Liver (tissue), 9 donors: ENCODE measurements around the gene CD300E. TPM values are rescaled to one million over a fixed set of nuclear protein-coding genes. Genes with fewer than 3 reads are reported as not detected.

Source experiments
- DNase-seq: peaks from one replicate; pipeline ENCODE4 v3.0.0-alpha.2; 2017; ENCODE audit warnings: low spot score
- H3K27ac ChIP-seq, 2 donors: one replicate each; pipeline ENCODE4 v1.7.0; 2013; ENCODE audit warnings: inconsistent platforms in 2 of 2, low read length in 2 of 2, control low read depth in 1 of 2, low read depth in 1 of 2, mild to moderate bottlenecking in 1 of 2
- H3K27me3 ChIP-seq, 4 donors: one replicate each; pipeline versions ENCODE4 v1.6.1 to v1.7.0; 2013; ENCODE audit warnings: low read length in 3 of 4, inconsistent platforms in 1 of 4, mild to moderate bottlenecking in 1 of 4, moderate library complexity in 1 of 4; ENCODE audit not compliant: control insufficient read depth in 4 of 4, insufficient read depth in 4 of 4
- H3K36me3 ChIP-seq, 4 donors: one replicate each; pipeline versions ENCODE4 v1.6.1 to v1.7.0; 2013; ENCODE audit warnings: low read length in 3 of 4, mild to moderate bottlenecking in 3 of 4, low read depth in 1 of 4, moderate library complexity in 1 of 4; ENCODE audit not compliant: control insufficient read depth in 4 of 4, insufficient read depth in 3 of 4
- H3K4me1 ChIP-seq, 4 donors: one replicate each; pipeline versions ENCODE4 v1.6.1 to v1.7.0; 2013; ENCODE audit warnings: low read length in 3 of 4, mild to moderate bottlenecking in 3 of 4, moderate library complexity in 1 of 4; ENCODE audit not compliant: control insufficient read depth in 4 of 4, insufficient read depth in 4 of 4
- H3K4me3 ChIP-seq, 3 donors: one replicate each; pipeline versions ENCODE4 v1.6.1 to v1.7.0; 2013; ENCODE audit warnings: low read length in 3 of 3, control low read depth in 1 of 3, low read depth in 1 of 3, mild to moderate bottlenecking in 1 of 3
- H3K9ac ChIP-seq, 2 donors: one replicate each; pipeline ENCODE4 v1.7.0; 2013; ENCODE audit warnings: low read length in 2 of 2, mild to moderate bottlenecking in 2 of 2, moderate library complexity in 2 of 2, control low read depth in 1 of 2, low read depth in 1 of 2
- H3K9me3 ChIP-seq, 4 donors: one replicate each; pipeline versions ENCODE4 v1.6.1 to v1.7.0; 2013; ENCODE audit warnings: low read length in 3 of 4; ENCODE audit not compliant: control insufficient read depth in 4 of 4
- EGR1 ChIP-seq, 2 donors: IDR thresholded peaks; 2 replicates each; pipeline ENCODE4 v1.6.1; 2016 to 2018; ENCODE audit warnings: antibody characterized with exemption in 2 of 2, low read depth in 2 of 2
- FOXA1 ChIP-seq: IDR thresholded peaks from 2 replicates; pipeline ENCODE4 v1.6.1; 2016; ENCODE audit warnings: antibody characterized with exemption
- FOXA2 ChIP-seq: IDR thresholded peaks from 2 replicates; pipeline ENCODE4 v1.6.1; 2016; ENCODE audit warnings: antibody characterized with exemption
- GABPA ChIP-seq, 2 donors: IDR thresholded peaks in 1 of 2; conservative IDR thresholded peaks in 1 of 2; 2 replicates each; pipeline ENCODE4 v1.6.1; 2016; ENCODE audit warnings: antibody characterized with exemption in 2 of 2, mild to moderate bottlenecking in 1 of 2, moderate library complexity in 1 of 2
- HNF4A ChIP-seq, 2 donors: conservative IDR thresholded peaks; 2 replicates each; pipeline ENCODE4 v1.6.1; 2016; ENCODE audit warnings: antibody characterized with exemption in 2 of 2, mild to moderate bottlenecking in 2 of 2
- HNF4G ChIP-seq: IDR thresholded peaks from 2 replicates; pipeline ENCODE4 v1.6.1; 2016; ENCODE audit warnings: antibody characterized with exemption
- JUND ChIP-seq, 2 donors: IDR thresholded peaks; 2 replicates each; pipeline ENCODE4 v1.6.1; 2016; ENCODE audit warnings: antibody characterized with exemption in 2 of 2
- NR2F2 ChIP-seq: IDR thresholded peaks from 2 replicates; pipeline ENCODE4 v1.6.1; 2016; ENCODE audit warnings: antibody characterized with exemption
- RAD21 ChIP-seq, 2 donors: IDR thresholded peaks; 2 replicates each; pipeline ENCODE4 v1.6.1; 2016; ENCODE audit warnings: antibody characterized with exemption in 2 of 2, mild to moderate bottlenecking in 2 of 2
- RXRA ChIP-seq, 2 donors: IDR thresholded peaks; 2 replicates each; pipeline ENCODE4 v1.6.1; 2017 to 2018; ENCODE audit warnings: antibody characterized with exemption in 2 of 2, mild to moderate bottlenecking in 1 of 2
- SP1 ChIP-seq: IDR thresholded peaks from 2 replicates; pipeline ENCODE4 v1.6.1; 2018; ENCODE audit warnings: antibody characterized with exemption, mild to moderate bottlenecking
- TAF1 ChIP-seq: conservative IDR thresholded peaks from 2 replicates; pipeline ENCODE4 v1.6.1; 2016; ENCODE audit warnings: antibody characterized with exemption, mild to moderate bottlenecking
- YY1 ChIP-seq: IDR thresholded peaks from 2 replicates; pipeline ENCODE4 v1.6.1; 2016; ENCODE audit warnings: antibody characterized with exemption, mild to moderate bottlenecking
- WGBS: extraction: QIAGEN DNeasy Blood & Tissue Kit; methylation state at CpG from one replicate; pipeline ENCODE4 v1.1.7; 2013; 5-methylcytosine and 5-hydroxymethylcytosine counted together
- polyA plus RNA-seq, 2 donors: library from polyadenylated mRNA; stranded (reverse) in 1 of 2; unstranded in 1 of 2; fragments of 200-250 nt in 1 of 2; fragments of >200 nt in 1 of 2; fragmentation: Nextera tagmentation in 1 of 2; extraction: Ambion mirVana in 1 of 2; gene quantifications; one replicate each; pipeline versions ENCODE4 v1.2.1 to v1.2.3, GENCODE V29; 2013 to 2015
- total RNA-seq, 2 donors: library from RNA; depleted of rRNA; stranded (reverse); fragments of >200 nt; gene quantifications; one replicate each; pipeline ENCODE4 v1.2.3, GENCODE V29; 2014
- TF ChIP-seq, protein P1 (sequence below): IDR thresholded peaks from 2 replicates; pipeline ENCODE4 v1.6.1; 2016; ENCODE audit warnings: antibody characterized with exemption
- TF ChIP-seq, protein P2 (sequence below): IDR thresholded peaks from 2 replicates; pipeline ENCODE4 v1.6.1; 2016; ENCODE audit warnings: antibody characterized with exemption
- TF ChIP-seq, protein P3 (sequence below): IDR thresholded peaks from 2 replicates; pipeline ENCODE4 v1.6.1; 2016; ENCODE audit warnings: antibody characterized with exemption, mild to moderate bottlenecking
- TF ChIP-seq, protein P4 (sequence below): fragments of 150-350 bp; IDR thresholded peaks from 2 replicates; pipeline ENCODE4 v1.5.1; 2017; ENCODE audit warnings: improper control_type of control experiment, low read depth, low read length; ENCODE audit not compliant: missing input control
- TF ChIP-seq, protein P5 (sequence below): IDR thresholded peaks from 2 replicates; pipeline ENCODE4 v1.6.1; 2016; ENCODE audit warnings: antibody characterized with exemption
- donor health status: healthy.
- donor health status: healthy.
- donor health status: healthy.
- donor health status: healthy.
- donor health status: healthy.

Gene CD300E
- total and polyA plus RNA-seq, 4 donors: 0.07 to 0.75 (median 0.34) TPM

DNA sequence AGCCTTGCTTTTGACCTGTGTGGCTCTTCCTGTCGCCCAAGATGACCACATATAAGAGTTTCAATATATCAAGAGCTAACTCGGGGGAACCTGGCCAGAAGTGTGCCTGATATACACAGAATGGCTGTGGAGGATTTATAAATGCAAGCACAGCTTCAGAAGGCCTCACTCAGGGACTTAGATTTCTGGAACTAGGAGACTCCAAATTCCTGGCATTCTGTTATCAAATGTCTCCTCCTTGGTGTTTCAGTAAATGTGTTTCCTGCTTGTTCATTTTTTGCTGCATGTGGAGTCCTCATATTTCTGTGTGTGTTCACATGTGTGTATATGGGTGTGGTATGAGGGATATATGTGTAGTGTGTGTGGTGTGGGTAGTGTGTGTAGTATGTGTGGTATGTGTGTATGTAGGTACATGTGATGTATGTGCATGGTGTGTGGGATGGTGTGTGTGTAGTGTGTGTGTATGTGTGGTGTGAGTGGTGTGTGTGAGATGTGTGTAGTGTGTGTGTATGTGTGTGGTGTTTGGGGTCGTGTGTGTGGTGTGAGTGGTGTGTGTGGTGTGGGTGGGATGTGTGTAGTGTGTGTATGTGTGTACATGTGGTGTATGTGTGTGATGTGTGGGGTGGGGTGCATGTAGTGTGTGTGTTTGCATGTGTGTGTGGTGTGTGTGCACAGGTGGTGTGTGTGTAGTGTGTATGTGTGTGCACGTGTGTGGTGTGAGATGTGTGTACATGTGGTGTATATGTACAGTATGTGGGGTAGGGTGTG, 55.2 kb downstream of the CD300E start:
- no peaks in the 10 kb centered on the region for H3K27me3 ChIP-seq
- H3K4me1 ChIP-seq: no peaks in the 10 kb centered on the region
- TF ChIP-seq, protein P1, sequence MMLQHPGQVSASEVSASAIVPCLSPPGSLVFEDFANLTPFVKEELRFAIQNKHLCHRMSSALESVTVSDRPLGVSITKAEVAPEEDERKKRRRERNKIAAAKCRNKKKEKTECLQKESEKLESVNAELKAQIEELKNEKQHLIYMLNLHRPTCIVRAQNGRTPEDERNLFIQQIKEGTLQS: no peak
- TF ChIP-seq, protein P2, sequence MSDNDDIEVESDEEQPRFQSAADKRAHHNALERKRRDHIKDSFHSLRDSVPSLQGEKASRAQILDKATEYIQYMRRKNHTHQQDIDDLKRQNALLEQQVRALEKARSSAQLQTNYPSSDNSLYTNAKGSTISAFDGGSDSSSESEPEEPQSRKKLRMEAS: no peak
- TF ChIP-seq HNF4A (conservative IDR thresholded peaks at IDR 0.05) (no peak), RAD21 (IDR thresholded peaks at IDR 0.05) (no peak), EGR1 (IDR thresholded peaks at IDR 0.05; ENCODE audit: low read depth in 2 of 2) (no peak), YY1 (no peak), JUND (IDR thresholded peaks at IDR 0.05) (no peak), TAF1 (no peak), GABPA (IDR thresholded peaks at IDR 0.05 in 1 of 2, conservative IDR thresholded peaks at IDR 0.05 in 1 of 2) (no peak), FOXA2 (no peak), NR2F2 (no peak), FOXA1 (no peak), SP1 (no peak), RXRA (IDR thresholded peaks at IDR 0.05) (no peak), HNF4G (no peak)
- TF ChIP-seq, protein P3, sequence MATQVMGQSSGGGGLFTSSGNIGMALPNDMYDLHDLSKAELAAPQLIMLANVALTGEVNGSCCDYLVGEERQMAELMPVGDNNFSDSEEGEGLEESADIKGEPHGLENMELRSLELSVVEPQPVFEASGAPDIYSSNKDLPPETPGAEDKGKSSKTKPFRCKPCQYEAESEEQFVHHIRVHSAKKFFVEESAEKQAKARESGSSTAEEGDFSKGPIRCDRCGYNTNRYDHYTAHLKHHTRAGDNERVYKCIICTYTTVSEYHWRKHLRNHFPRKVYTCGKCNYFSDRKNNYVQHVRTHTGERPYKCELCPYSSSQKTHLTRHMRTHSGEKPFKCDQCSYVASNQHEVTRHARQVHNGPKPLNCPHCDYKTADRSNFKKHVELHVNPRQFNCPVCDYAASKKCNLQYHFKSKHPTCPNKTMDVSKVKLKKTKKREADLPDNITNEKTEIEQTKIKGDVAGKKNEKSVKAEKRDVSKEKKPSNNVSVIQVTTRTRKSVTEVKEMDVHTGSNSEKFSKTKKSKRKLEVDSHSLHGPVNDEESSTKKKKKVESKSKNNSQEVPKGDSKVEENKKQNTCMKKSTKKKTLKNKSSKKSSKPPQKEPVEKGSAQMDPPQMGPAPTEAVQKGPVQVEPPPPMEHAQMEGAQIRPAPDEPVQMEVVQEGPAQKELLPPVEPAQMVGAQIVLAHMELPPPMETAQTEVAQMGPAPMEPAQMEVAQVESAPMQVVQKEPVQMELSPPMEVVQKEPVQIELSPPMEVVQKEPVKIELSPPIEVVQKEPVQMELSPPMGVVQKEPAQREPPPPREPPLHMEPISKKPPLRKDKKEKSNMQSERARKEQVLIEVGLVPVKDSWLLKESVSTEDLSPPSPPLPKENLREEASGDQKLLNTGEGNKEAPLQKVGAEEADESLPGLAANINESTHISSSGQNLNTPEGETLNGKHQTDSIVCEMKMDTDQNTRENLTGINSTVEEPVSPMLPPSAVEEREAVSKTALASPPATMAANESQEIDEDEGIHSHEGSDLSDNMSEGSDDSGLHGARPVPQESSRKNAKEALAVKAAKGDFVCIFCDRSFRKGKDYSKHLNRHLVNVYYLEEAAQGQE: no peak
- TF ChIP-seq, protein P4, sequence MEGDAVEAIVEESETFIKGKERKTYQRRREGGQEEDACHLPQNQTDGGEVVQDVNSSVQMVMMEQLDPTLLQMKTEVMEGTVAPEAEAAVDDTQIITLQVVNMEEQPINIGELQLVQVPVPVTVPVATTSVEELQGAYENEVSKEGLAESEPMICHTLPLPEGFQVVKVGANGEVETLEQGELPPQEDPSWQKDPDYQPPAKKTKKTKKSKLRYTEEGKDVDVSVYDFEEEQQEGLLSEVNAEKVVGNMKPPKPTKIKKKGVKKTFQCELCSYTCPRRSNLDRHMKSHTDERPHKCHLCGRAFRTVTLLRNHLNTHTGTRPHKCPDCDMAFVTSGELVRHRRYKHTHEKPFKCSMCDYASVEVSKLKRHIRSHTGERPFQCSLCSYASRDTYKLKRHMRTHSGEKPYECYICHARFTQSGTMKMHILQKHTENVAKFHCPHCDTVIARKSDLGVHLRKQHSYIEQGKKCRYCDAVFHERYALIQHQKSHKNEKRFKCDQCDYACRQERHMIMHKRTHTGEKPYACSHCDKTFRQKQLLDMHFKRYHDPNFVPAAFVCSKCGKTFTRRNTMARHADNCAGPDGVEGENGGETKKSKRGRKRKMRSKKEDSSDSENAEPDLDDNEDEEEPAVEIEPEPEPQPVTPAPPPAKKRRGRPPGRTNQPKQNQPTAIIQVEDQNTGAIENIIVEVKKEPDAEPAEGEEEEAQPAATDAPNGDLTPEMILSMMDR: no peak
- TF ChIP-seq, protein P5, sequence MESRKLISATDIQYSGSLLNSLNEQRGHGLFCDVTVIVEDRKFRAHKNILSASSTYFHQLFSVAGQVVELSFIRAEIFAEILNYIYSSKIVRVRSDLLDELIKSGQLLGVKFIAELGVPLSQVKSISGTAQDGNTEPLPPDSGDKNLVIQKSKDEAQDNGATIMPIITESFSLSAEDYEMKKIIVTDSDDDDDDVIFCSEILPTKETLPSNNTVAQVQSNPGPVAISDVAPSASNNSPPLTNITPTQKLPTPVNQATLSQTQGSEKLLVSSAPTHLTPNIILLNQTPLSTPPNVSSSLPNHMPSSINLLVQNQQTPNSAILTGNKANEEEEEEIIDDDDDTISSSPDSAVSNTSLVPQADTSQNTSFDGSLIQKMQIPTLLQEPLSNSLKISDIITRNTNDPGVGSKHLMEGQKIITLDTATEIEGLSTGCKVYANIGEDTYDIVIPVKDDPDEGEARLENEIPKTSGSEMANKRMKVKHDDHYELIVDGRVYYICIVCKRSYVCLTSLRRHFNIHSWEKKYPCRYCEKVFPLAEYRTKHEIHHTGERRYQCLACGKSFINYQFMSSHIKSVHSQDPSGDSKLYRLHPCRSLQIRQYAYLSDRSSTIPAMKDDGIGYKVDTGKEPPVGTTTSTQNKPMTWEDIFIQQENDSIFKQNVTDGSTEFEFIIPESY: no peak
- 70% methylated on average over 4 of the region's 4 CpGs for WGBS
- H3K9ac ChIP-seq: no peak overlapping the region
- H3K9me3 ChIP-seq: no peaks in the 10 kb centered on the region
- H3K36me3 ChIP-seq: no peaks in the 10 kb centered on the region
- DNase-seq: no peak
- no peak overlapping the region for H3K27ac ChIP-seq
- no peak overlapping the region for H3K4me3 ChIP-seq
